IPS-NIHi7 (cell line): ENCODE measurements around the gene FRZB.

ENCODE experiments used
- DNase-seq: peaks from one replicate; pipeline ENCODE4 v3.0.0; 2012; ENCODE audit warnings: mixed read lengths; ENCODE audit errors: extremely low spot score

FRZB gene

GRCh38 chr2:182798736-182799135 is 67.7 kb downstream of the FRZB start:
- no peak for DNase-seq

GRCh38 chr2:182792441-182792840 is 74.0 kb downstream of the FRZB start:
- DNase-seq: no peak

GRCh38 chr2:182784777-182785176 is 81.7 kb downstream of the FRZB start:
- peak; percentile 24 for DNase-seq

GRCh38 chr2:182784058-182784706 is 82.3 kb downstream of the FRZB start:
- no peak for DNase-seq
